ENCODE data around the gene PDE5A.

The PDE5A gene

GRCh38 chr4:119580293-119580692, 48.3 kb downstream of the PDE5A start:
- FAIRE-seq: no peak

- FAIRE-seq: no peak
Measured at GRCh38 chr4:119579823-119580222, 48.8 kb downstream of the PDE5A start.

- no peak for FAIRE-seq
Measured at GRCh38 chr4:119570401-119570800, 58.2 kb downstream of the PDE5A start.

- no peak for FAIRE-seq
Measured at GRCh38 chr4:119564106-119564505, 64.5 kb downstream of the PDE5A start.

GRCh38 chr4:119559044-119559647, 69.5 kb downstream of the PDE5A start:
- peak; percentile 90 for FAIRE-seq

GRCh38 chr4:119550857-119551532, 77.6 kb downstream of the PDE5A start:
- FAIRE-seq: no peak

GRCh38 chr4:119549639-119550038, 79.0 kb downstream of the PDE5A start:
- no peak for FAIRE-seq

- no peak for FAIRE-seq
Measured at GRCh38 chr4:119543779-119544178, 84.8 kb downstream of the PDE5A start.

GRCh38 chr4:119543187-119543586, 85.4 kb downstream of the PDE5A start:
- FAIRE-seq: no peak

- FAIRE-seq: no peak
Measured at GRCh38 chr4:119540249-119540648, 88.4 kb downstream of the PDE5A start.

GRCh38 chr4:119537586-119537985, 91.0 kb downstream of the PDE5A start:
- FAIRE-seq: no peak

- no peak for FAIRE-seq
Measured at GRCh38 chr4:119536572-119537528, 91.8 kb downstream of the PDE5A start.

GRCh38 chr4:119532319-119532718, 96.3 kb downstream of the PDE5A start:
- FAIRE-seq: no peak

- no peak for FAIRE-seq
Measured at GRCh38 chr4:119529788-119530187, 98.8 kb downstream of the PDE5A start.

GRCh38 chr4:119526786-119527550, 101.6 kb downstream of the PDE5A start:
- FAIRE-seq: no peak

- FAIRE-seq: no peak
Measured at GRCh38 chr4:119525771-119526712, 102.6 kb downstream of the PDE5A start.

GRCh38 chr4:119525005-119525749, 103.4 kb downstream of the PDE5A start:
- FAIRE-seq: peak; percentile 55

GRCh38 chr4:119523399-119523798, 105.2 kb downstream of the PDE5A start:
- no peak for FAIRE-seq

GRCh38 chr4:119521268-119521667, 107.3 kb downstream of the PDE5A start:
- FAIRE-seq: no peak

GRCh38 chr4:119518915-119519410, 109.6 kb downstream of the PDE5A start:
- no peak for FAIRE-seq
